Stimulated activated CD8-positive, alpha-beta memory T cell treated with anti-CD3 and anti-CD28 coated beads, Interleukin-7, amount 100 ng/mL, for 4 hours (primary cell): ENCODE results near the gene GNLY.

Source experiments
- DNase-seq, 2 donors: peaks; one replicate each; pipeline ENCODE4 v3.0.0-alpha.2; 2020; ENCODE audit warnings: low read depth in 2 of 2

GNLY gene

DNA sequence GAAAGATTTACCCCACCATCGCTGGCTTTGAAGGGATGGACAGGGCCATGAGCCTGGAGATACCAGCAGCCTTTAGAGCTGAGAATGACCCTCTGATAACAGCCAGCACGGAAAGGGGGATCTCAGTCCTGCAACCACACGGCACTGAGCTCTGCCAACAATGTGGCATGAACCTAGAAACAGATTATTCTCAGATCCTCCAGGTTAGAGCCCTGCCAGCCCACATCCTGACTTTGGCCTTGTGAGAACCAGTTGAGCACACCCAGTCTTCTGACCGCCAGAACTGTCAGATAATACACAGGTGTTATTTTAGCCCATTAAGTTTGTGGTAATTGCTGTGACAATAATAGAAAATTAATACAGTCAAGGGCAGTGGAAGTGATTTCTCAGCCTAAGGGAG lies 9.4 kb upstream of the GNLY start:
- no peak for DNase-seq

- no peak for DNase-seq
Measured at GRCh38 chr2:85690932-85691331, 3.2 kb upstream of the GNLY start.

DNA sequence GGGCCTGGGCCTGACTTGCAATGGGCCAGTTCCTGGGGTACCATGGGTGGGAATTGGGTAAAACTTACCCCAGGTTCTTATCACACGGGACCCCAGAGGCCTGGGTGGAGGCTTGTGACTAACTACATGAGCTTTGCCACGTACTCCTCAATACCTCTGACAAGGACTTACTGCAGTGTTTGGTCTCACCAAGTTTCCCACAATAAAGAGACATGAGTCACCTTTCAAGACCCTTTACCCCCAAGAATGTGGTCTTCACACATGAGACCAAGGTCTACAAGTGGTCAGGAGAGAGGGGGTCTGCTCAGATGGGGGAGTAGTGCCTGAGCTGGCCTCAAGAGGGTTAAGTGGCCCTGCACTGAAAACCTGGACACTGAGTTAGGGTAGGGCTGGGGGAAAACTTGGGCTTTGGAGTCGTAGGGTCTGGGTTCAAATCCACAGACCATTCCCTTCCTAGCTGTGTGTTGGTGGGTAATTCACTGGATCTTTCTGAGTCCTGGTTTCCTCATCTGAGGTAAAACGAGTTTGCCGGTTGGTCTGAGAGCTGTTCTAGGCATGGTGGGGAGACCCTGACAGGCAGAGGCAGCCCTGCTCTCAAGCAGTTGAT lies 2.0 kb upstream of the GNLY start:
- no peak for DNase-seq

DNA sequence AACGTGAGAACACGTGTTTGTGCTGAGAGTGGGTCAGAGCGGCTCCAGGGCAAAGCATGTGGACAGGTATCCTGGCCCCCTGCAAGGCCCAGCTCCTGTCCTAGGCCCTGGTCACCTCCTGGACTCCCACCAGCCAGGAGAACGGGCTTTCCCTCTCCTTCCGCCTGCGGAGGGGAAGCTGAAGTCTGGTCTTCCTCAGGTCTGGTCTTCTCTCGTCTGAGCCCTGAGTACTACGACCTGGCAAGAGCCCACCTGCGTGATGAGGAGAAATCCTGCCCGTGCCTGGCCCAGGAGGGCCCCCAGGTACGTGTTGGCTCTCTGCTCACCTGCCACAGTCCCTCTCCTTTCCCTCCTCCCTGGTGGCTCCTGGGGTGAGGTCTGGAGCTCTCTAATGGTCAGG lies 963 bp downstream of the GNLY start:
- no peak for DNase-seq

DNA sequence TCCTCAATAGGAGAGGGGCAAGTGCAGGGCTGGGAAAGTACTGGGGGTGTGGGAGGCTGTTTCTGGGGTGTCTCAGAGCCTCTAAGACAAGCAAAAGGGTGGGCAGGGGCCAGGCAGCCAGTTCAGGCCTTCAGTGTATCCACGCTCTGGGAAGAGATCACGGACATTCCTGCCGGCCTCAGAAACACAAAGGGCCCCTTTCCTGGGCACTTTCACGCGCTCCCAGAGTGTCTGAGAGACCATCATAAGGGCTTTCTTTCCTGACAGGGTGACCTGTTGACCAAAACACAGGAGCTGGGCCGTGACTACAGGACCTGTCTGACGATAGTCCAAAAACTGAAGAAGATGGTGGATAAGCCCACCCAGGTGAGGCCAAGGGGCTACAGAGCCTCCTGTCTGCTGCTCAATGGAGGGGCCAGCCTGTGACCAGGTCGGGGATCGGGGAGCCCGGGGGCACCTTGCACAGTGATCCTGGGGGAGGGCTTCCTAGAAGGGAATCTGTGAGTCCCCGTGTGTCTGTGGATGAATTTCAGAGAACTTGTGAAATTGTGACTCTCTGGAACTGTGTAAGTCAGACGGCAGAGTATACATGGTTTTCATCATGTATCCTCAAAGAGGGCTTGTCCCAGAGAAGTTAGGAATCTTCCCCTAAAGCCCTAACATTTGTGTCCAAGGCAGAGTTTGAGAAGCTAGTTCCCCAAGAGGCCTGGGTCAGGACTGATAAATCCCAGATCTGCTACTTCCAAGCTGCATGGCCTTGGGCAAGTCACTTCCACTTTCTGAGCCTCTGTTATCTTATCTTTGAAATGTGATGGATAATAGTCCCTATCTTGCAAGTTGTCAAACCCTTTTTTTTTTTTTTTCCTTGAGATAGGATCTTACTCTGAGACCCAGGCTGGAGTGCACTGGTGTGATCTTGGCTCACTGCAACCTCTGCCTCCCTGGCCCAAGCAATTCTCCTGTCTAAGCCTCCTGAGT lies 1.8 kb downstream of the GNLY start:
- DNase-seq: no peak

DNA sequence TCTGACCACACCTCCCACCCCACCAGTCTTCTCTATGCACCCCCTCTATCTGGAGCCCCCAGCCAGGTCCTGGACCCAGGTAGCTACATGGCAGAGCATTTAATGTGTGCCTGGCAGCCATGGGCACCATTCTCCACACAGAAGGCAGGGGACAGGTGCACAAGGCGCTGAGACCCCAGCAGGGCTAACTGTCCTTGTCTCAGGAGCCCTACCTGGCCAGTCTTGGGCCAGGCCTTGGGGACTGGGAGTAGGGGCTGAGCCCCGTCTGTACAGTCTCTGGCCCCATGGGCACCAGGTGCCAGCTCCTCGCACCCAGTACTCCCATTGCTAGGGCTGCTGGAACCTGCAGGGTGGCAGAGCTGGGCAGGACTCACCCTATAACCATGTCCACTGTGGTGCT lies 2.9 kb downstream of the GNLY start:
- DNase-seq: no peak

DNA sequence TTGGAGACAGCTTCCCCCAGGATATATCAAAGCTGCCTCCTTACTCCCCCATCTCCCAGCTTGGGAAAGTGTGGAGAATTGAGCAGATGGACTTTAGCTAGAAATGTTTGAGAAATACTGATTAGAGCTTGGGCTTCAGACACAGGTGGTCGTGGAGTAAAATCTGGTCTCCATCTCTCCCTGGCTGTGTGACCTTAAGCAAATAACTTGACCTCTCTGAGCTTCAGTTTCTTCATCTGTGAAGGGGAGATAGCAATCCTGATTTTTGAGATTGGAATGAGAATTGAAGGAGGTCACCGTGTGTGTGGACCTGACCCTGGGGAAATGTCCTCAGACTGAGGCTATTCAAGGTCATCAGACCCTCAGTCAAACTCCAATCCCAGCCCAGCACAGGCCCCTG lies 3.6 kb downstream of the GNLY start:
- no peak for DNase-seq

- DNase-seq: no peak
Measured at GRCh38 chr2:85698184-85698879, 4.2 kb downstream of the GNLY start.

GRCh38 chr2:85698880-85699254 lies 4.7 kb downstream of the GNLY start:
- DNase-seq: no peak

GRCh38 chr2:85699325-85699724 lies 5.2 kb downstream of the GNLY start:
- DNase-seq: no peak

DNA sequence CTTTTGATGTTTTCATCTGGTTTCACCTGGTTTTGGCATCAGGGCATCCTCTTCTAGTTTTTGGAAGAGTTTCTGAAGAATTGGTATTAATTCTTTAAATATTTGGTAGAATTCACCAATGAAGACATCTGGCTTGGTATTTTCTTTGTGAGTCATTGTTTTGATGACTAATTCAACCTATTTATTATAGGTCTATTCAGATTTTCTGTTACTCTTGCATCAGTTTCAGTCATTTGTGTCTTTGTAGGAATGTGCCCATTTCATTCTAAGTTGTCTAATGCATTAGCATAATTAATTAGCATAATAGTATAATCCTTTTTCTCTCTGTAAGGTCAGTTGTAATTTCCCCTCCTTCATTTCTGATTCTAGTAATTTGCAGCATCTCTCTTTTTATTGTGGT lies 8.0 kb downstream of the GNLY start:
- no peak for DNase-seq

DNA sequence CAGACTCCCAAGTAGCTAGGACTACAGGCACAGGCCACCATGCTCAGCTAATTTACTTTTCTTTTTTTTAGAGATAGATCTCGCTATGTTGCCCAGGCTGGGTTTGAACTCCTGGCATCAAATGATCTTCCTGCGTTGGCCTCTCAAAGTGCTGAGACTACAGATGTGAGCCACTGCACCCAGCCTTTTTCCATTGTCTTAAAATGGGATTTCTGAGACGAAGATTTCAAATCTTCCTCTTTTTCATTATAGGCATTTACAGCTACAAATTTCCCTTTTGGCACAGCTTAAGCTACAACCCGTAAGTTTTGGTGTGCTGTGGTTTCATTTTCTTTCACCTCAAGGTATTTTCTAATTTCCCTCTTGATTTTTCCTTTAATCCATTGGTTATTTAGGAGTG lies 8.6 kb downstream of the GNLY start:
- DNase-seq: no peak

DNA sequence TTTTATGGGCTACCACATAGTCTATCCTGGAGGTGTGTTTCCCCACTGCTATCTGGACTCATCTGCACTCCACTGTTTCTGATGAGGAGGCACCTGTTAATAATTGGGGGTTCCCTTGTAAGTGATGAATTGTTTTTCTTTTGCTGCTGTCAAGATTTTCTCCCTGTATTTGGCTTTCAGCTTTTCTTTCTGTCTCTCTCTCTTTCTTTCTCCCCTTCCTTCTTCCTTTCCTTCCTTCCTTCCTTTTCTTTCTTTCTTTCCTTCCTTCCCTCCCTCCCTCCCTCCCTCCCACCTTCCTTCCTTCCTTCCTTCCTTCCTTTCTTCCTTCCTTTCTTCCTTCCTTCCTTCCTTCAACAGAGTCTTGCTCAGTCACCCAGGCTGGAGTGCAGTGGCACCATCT lies 9.2 kb downstream of the GNLY start:
- no peak for DNase-seq

DNA sequence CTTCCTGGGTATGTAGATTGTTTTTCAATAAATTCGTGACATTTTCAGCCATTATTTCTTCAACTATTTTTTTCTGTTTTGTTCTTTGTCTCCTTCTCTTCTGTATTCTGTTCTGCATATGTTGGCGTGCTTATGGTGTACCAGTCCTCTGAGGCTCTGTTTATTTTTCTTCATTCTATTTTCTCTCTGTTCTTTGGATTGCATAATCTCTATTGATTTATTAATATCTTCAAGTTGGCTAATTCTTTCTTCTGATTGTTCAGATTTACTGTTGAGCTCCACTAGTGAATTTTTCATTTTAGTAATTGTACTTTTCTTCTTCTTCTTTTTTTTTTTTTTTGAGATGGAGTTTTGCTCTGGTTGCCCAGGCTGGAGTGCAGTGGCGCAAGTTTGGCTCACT lies 9.9 kb downstream of the GNLY start:
- no peak for DNase-seq

DNA sequence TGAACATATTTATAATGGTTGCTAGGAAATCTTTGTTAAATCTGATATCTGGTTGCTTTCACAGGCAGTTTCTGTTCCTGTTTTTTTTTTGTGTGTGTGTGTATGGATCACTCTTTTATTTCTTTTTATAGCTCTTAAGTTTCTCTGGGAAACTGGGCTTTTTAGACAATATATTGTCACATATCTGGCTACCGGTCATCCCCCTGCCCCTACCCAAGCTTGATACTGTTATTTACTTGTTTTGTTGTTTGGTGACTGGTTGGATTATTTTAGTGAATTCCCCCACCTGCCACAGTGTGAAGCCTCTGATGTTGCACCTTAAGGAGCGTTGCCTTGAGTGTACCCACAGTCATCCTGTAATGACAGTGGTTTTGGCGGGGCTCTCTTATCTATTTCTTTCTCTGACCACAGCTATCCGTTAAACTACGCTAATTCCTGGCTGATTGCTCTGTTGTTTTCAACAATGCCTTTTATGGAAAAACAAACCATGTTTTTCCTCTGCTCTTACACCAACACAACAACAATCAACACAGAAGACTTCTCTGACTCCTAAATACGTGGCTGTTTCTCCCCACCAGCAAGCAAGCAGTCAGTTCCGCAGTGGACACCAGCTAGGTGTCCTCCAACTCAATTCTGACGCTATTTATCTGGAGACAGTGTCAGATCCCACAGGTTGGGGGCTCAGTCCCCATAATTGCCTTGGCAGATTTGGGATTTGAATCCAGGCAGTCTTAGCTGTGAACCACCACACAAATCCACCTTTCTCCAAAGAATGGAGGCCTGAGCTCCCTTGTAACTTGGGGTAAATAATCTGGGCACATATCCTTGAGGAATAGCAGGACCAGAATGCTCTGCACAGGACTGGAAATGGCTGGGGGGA lies 10.9 kb downstream of the GNLY start:
- peak in 1 of 2 donors; percentile 25 for DNase-seq

GRCh38 chr2:85705680-85706039 lies 11.5 kb downstream of the GNLY start:
- DNase-seq: no peak

GRCh38 chr2:85706063-85706462 lies 11.9 kb downstream of the GNLY start:
- no peak for DNase-seq

- no peak for DNase-seq
Measured at GRCh38 chr2:85706599-85707296, 12.6 kb downstream of the GNLY start.

GRCh38 chr2:85707304-85707703 lies 13.1 kb downstream of the GNLY start:
- DNase-seq: peak in 1 of 2 donors; percentile 57

DNA sequence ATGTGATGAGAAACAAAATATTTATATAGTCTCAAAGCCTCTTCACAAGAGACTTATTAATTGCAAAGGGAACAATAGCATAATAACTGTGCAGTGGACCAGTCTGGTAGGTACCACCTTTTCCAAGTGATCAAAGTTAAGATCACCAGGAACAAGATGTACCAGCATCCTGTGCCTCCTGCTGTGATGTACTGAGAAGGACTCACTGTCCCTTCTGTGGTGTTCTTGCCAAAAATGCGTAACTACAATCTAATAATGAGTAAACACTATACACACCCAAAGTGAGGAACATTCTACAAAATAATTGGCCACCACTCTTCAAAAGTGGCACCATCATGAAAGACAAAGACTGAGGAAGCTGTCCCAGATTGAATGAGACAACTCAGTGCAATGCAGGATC lies 14.5 kb downstream of the GNLY start:
- DNase-seq: no peak

DNA sequence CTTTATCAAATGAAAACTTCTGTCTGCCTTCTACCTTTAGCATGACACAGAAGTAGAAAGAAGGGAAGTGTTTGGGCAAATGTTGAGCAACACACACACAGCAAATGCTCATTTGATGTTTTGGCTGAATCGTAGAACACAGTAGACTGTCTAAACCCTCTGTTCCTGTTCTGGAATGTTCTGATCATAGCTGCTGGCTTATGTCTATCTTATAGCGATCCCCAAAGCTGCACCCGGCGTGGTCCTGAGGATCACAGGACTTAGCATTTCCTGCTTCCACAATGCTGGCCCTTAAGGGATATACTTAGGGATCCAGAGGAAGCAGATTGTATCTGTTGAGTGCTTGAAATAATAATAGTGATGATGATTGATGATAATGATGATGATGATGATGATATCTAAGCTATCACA lies 15.2 kb downstream of the GNLY start:
- DNase-seq: no peak
